ENCODE results near the gene COMMD3.

Gene COMMD3

GRCh38 chr10:22320591-22321155 is 4.5 kb downstream of the COMMD3 start, which contains the start of gene BMI1:
Gene BMI1, plus strand, starts transcription at chr10:22321099. Its CDS starts 5,351 bp downstream, at chr10:22326450.
- peak; percentile 92 for DNase-seq

- DNase-seq = peak; percentile 82
Measured at GRCh38 chr10:22321156-22321923, 5.2 kb downstream of the COMMD3 start.

- DNase-seq = peak; percentile 54
Measured at GRCh38 chr10:22321924-22322640, 5.9 kb downstream of the COMMD3 start.

GRCh38 chr10:22322641-22323160 is 6.5 kb downstream of the COMMD3 start:
- DNase-seq = no peak

GRCh38 chr10:22323538-22324305 is 7.5 kb downstream of the COMMD3 start:
- DNase-seq = no peak

GRCh38 chr10:22324413-22324812 is 8.2 kb downstream of the COMMD3 start:
- DNase-seq = no peak

GRCh38 chr10:22324893-22325271 is 8.7 kb downstream of the COMMD3 start:
- DNase-seq = no peak

- peak; percentile 94 for DNase-seq
Measured at GRCh38 chr10:22325272-22326144, 9.3 kb downstream of the COMMD3 start.

GRCh38 chr10:22326145-22326702 is 10.0 kb downstream of the COMMD3 start:
- DNase-seq = no peak

- DNase-seq = no peak
Measured at GRCh38 chr10:22329150-22329549, 13.0 kb downstream of the COMMD3 start.

- no peak for DNase-seq
Measured at GRCh38 chr10:22332116-22332692, 16.0 kb downstream of the COMMD3 start.

GRCh38 chr10:22333167-22333974 is 17.2 kb downstream of the COMMD3 start:
- DNase-seq = no peak

- no peak for DNase-seq
Measured at GRCh38 chr10:22333975-22334282, 17.7 kb downstream of the COMMD3 start.

- DNase-seq = no peak
Measured at GRCh38 chr10:22334414-22335172, 18.4 kb downstream of the COMMD3 start.

GRCh38 chr10:22335173-22335933 is 19.2 kb downstream of the COMMD3 start:
- no peak for DNase-seq

GRCh38 chr10:22338185-22338900 is 22.2 kb downstream of the COMMD3 start:
- DNase-seq = no peak

GRCh38 chr10:22338931-22339330 is 22.7 kb downstream of the COMMD3 start:
- DNase-seq = no peak

GRCh38 chr10:22339761-22340328 is 23.7 kb downstream of the COMMD3 start:
- DNase-seq = no peak

Measured in NCI-H146 (cell line).